Measurements from ENCODE around the gene MCTP1.
"Not testable (repeated sequence)": the region's sequence is repeated elsewhere in the genome, so short reads cannot be mapped to it uniquely, and the experiment has no call there.

MCTP1 gene

DNA sequence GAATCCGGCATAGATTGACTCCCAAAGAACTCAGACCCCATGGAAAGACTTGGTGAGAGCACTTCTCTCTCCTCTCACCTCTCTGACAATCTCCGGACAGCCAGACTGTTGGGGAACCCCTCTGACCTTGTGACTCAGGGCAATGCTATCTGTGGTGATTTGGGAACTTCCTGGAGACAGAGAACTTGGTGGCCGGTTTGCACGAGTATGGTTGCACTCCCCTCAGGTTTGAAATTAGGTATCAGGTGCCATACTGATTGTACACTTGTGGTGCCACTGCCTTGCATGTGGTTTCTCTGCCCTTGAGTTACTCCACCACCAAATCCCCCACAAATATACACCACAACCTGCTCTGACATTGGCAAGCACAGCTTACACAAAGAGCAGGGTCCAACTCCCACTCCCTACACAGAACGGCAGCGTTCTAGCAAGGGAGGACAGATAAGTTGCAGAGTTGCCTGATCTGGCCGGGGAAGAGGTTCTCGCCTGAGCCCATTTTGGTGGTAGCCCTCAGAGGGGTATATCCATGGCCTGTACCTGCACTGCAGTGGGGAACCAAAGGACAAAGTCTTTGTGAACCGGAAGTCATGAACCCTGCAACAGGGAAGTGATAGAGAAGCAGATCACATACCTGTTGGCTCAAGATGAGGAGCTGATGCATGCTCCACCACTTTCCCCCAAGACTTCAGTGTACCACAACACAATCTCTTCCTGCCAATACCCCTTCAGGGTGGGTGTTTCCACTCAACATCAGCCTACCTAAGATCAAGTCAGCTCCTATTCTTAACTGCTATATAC lies 255.1 kb downstream of the MCTP1 start:
- DNase-seq (ENCODE audit: low read depth): no peak

DNA sequence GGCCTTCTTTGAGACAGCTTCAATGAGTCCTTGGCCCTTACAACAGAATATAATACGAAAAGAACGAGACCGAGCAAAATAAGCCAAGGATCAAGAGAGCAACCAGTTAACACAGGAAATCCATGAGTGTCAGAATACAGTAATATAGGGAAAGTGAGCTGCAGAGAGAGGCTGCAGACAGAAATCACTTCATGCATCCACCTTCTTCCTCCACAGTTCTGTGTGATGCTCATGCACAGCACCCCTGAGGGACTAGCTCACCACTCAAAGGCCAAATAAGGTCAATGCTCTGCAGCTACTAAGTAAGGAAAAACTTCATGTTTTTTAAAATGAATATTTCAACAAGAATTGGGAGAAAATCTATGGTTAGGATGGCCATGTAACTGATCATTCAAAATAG lies 257.1 kb downstream of the MCTP1 start:
- no peak for DNase-seq (ENCODE audit: low read depth)

DNA sequence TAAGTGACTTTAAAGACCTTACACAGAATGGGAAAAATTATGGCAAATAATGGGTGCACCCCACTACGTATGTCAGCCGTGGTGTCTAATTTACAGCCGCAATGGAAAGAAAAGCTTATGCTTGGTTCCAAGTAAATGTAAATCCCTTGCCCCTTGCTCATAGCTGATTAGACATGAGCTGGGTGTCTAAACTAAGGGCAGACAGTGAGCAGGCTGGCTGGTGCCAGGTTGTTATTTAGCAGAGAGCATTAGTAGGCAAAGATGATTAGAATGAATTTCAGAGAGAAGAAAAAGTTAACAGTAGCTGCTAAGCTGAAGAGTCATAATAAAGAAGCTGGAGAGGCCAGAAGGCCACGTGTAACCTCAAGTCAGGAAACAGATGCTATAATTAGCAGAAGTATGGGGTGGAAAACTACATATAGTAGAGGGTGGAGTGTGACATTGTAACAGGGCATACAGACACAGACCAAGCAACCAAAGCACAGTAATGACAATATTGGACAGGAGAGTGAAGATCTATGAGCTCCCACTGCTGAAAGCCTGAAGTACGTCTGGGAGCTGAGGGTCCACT lies 257.7 kb downstream of the MCTP1 start:
- DNase-seq (ENCODE audit: low read depth): no peak

DNA sequence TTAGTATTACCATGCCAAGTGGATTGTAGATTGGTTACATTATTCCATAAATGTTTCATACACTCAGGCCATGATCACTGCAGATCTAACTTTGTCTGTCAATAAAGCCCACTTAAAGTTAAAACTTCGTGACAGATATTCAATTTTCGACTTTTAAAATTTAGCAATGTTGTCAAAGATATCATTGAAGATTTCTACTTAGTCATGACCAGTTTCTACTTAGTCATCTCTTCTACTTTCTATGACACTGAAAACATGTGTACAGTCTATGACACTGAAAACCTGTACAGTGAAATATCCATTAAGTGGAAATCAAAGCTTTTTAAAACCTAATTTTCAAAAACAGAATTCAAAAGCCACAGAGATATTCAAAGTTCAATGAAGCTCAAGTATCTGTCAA lies 258.2 kb downstream of the MCTP1 start:
- no peak for DNase-seq (ENCODE audit: low read depth)

DNA sequence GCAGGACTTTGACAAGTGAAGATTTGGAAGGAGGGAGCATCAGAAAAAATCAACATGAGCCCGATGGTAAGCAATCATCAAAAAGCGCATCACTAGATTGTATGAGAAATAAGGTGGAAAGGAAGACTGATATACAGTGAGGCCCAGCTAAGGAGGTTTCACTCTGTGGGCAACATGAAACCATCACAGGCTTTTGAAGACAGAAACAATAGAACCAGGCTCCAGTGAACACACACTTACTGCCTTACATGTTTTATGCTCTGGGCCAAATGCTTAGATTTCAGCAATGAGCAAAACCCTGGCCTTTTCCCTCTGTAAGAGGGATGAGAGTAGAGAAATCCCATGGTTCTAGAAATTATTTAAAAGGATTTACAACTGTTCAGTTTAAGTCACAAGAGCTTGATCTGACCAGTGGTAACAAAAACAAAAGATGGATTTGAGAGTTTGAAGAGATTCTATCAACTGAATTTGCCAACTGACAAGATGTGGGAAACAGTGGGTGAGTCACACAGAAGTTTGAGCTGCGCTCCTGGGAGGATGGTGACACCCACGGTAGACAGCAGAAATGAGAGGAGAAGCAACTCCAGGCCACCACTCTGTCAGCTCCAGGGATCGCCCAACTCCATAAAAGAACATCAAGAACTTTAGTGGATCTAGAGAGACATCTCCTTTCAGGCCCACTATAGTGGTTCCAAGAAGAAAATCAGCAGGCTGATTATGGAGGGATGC lies 261.8 kb downstream of the MCTP1 start:
- no peak for DNase-seq (ENCODE audit: low read depth)

DNA sequence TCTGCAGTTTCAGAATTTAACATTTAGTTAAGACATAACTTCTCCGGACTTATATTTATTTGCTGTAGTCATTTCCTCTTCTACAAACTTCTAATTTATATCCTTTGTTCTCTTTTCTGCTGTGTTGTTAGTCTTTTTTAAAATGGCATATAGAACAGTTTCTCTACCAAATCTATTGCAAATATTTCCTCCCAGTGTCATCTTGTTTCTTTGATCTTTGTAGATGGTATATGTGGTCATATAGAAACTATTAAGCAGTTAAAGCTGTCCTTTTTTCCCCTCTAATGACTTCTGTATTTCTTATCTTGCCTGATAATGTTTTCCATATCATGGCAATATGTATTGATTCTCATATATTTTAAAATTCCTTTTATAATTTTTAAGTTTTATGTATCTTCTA lies 264.5 kb downstream of the MCTP1 start:
- no peak for DNase-seq (ENCODE audit: low read depth)

DNA sequence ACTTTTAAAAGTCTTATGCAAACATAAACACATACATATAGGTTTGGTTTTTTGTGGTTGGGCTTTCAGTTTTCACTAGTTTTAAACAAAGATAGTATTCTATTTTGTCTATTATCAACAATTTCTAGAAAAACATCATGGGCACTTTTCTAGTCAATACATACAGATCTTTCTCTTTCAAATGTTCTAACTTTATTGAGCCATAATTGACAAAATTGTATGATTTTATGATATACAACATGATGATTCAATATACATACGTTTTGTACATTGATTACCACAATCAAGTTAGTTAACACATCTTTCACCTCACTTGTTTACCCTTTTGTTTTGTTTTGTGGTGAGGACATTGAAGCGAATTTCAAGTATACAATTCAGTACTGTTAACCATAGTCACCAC lies 265.9 kb downstream of the MCTP1 start:
- DNase-seq (ENCODE audit: low read depth): no peak

DNA sequence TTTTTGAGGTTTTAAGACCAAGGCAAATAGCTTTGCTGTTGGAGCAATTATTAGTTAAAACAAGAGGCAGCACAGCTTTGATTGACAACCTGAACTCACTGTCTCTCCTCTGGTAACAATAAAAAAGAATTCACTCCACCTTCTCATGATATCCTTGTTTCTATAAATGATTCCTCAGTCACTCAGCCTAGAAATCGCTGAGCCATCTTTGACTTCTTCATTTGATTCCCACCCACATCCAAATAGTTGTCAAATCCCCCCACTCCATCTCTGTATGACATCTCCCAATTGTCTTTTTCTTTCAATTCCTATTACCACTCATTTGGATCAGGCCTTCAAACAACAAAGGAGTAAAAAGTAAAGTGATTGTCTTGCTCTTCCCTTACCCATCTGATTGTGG lies 266.4 kb downstream of the MCTP1 start:
- no peak for DNase-seq (ENCODE audit: low read depth)

DNA sequence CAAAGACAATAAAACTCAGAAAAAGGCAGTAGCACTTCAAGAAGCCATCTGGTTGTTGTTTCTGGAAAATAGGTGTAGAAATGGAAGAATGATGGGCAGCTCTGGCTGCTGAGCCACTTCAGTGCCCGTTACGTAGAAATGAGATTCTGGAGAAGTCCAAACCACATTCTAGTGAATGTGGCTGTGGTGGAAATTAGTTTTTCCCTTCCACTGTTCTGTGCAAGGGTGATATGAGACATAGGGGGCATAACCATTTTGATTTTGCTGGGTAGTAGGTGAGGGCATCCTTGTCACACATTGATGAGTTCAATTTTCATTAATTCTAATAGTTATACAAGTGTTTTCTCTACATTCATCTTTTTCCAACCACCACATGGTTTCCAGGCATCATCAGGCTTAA lies 275.1 kb downstream of the MCTP1 start:
- no peak for DNase-seq (ENCODE audit: low read depth)

DNA sequence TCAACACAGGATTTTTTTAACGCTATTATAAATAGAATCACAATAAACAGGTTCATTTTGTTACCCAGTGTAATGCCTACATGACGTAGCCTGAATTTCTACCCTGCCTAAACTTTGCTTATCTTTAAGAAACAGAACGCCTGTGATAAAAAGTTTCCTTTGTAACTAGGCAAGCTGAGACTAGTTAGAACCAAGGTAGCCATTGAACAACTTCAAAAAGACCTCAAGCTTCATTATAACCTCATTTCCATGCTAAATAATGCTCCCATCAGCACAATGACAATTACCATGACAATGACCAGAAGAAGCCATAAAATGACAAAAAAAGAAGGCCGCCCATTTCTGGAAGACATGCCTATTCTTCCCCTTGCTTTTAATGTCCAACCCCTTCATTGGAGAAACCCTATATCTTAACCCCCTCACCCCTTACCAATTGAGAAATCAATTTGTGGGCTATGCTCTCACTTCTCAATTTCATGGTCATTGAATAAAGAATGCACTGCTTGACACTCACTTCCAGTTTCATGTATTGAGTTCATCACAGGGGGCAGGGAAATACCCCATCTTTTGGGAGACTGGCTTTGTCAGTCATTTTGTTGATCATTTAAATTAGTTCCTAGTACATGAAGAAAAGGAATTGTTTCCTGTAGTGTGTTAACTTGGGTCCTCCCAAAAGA lies 276.8 kb downstream of the MCTP1 start:
- no peak for DNase-seq (ENCODE audit: low read depth)

DNA sequence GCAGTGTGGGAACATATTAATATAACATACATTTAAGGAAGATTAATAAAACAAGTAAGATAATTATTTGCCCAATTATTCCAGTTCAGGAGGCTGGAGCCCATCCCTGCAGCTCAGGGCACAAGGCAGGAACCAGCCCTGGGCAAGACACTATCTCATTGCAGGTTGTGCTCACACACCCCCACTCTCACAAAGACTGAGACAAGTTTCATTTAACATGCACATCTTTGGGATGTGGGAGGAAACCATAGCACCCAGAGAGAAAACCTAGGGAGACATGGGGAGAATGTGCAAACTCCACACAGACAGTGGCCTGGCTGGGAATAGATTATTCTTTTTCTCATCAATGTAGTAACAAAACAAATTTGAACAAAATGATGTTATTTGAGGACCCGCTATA lies 279.1 kb downstream of the MCTP1 start:
- no peak for DNase-seq (ENCODE audit: low read depth)

DNA sequence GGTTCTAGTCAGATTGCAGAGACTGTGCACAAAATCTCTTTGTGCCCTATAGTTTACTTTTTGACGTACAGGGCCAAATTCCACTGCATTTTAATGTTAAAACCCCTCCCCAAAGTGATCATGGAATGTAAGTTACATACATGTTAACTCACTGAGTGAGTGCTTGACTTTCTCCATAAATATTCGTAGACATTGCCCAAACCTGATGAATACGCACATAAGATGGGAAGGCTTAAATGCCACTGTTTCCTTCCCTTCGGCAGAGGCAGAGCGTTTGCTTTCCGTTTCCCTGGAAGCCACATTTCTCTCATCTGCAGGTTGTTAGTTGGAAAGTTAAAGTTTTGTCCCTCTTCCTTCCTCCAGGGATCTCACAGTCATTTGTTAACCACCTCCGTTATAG lies 286.2 kb downstream of the MCTP1 start:
- DNase-seq (ENCODE audit: low read depth): no peak

DNA sequence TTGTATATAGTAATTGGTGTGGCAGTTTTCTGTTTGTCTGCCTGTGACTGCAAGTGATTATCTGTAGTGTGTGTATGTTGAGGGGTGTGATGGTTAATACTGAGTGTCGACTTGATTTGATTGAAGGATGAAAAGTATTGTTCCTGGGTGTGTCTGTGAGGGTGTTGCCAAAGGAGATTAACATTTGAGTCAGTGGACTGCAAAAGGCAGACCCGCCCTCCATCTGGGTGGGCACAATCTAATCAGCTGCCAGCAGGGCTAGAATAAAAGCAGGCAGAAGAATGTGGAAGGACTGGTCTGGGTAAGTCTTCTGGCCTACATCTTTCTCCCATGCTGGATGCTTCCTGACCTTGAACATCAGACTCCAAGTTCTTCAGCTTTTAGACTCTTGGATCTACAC lies 290.4 kb downstream of the MCTP1 start:
- DNase-seq (ENCODE audit: low read depth): not testable (repeated sequence)

DNA sequence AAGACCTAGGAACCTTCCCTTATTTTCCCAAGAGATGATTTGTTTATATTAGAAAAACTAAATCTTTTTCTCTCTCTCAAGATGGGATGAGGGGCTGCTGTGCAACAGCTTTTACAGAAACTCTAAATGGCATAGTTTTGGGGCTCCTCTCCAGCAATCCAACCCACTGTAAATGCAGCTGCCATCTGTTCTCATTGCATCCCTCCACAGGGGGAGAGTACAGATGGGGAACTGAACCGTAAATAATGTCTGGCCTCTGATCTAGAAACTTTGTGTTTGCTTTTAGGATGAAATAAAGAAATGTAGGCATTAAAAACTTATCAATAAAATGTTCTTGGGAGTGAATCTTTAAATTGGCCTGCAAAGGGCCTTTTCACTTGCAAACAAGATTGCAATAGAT lies 291.4 kb downstream of the MCTP1 start:
- no peak for DNase-seq (ENCODE audit: low read depth)

DNA sequence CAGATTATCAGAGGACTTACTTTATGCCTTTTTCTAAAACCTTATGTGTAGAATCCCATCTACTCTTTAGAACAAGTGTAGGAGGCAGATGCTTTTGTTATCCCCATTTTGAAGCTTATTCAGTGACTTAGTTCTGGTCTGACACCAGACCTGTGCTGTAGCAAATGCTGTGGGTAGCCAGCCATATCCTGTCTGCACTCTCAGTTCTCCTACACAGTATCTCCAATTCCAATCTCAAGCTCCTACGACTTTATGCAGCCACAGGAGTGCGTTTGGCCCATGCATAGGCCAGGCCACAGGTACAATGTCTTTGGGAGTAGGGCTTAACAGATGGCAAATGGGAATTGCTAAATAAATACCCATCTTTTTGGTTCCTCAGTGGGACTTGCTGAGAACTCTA lies 292.6 kb downstream of the MCTP1 start:
- no peak for DNase-seq (ENCODE audit: low read depth)

DNA sequence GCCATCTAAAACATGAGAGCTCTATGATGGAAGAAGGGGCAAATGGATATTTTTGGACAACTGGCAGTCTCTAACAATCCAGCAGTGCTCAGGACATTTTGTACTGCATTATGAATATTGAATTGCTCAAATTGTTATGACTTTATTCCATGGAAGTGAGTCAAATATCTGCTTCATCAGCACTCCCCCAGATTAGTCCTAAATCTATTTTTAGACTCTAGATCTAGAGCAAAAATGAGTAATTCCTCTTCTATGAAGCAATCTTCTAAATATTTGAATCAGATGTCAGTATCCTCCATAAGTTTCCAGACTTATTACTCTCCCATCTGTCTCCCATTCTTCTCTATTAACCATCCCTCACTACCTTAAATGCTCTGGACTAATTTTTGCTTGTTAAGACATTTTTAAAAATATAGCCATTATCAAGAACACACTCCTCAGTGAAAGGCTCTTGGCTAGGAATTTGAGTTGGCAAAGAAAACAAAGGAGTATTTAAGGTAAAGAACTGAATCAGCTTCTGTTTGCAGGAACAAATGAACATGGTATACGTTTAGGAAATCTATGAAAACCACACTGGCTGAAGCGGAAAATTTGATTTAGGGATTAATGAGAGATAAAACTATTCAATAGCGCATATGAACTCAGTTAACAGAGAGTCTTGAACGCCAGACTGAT lies 300.9 kb downstream of the MCTP1 start:
- peak; percentile 52 for DNase-seq (ENCODE audit: low read depth)

DNA sequence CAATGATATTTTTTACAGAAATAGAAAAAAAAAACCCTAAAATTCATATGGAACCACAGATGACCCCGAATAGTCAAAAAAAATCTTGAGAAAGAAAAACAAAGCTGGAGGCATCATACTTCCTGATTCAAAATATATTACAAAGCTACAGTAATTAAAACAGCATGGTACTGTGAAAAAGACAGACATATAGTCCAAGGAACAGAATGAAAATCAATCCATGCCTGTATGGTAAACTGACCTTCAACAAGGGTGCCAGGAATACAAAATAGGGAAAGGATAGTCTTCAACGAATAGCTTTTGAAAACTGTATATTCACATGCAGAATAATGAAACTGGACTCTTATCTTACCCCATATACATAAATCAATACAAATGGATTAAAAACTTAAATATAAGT lies 307.5 kb downstream of the MCTP1 start:
- DNase-seq (ENCODE audit: low read depth): no peak

DNA sequence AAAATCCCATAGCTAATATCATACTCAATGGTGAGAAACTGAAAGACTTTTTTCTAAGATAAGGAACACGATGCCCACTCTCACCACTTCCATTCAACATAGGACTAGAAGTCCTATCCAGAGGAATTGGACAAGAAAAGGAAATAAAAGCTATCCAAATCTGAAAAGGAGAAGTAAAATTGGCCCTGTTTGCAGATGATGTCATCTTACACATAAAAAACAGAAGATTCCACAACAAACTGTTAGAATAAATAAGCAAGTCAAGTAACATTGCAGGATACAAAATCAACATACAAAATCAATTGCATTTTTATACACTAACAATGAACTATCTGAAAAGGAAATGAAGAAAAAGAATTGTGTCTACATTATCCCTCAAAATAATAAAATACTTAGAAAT lies 308.0 kb downstream of the MCTP1 start:
- DNase-seq (ENCODE audit: low read depth): no peak

DNA sequence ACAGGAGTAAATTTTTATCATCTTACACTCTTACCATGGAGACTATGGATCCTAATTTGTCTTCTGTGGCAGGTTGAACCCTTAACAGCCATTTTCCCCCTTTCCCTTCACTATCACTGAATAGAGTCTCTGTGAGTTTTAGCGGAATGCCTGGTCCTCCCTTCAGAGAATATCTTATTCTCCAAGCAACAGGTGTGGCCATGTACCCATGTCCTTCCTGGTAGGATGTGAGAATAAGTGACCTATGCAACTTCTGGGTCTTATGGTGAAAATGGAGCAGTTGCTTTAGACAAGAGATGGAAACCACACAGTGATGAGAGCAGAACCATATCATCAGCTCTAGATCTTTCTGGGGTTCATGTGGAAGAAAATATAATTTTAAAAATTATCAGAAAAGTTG lies 312.6 kb downstream of the MCTP1 start:
- no peak for DNase-seq (ENCODE audit: low read depth)

DNA sequence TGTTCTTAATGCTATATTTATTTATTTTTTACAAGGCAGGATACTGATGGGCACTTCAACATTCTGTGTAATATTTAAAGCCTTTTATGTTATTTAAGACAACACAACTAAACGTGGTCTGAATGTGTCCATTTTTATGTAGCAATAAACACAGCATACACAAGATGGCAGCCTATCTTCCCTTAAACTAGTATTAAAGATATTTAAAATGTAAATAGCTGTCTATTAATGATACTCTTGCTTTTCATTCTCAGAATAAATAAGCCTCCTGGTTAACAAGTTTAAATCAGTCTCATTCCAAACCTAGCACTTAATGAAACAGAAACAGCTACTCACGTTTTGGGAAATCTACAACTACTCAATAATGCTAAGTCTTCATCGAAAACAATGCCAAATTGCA lies 315.7 kb downstream of the MCTP1 start:
- DNase-seq (ENCODE audit: low read depth): no peak

DNA sequence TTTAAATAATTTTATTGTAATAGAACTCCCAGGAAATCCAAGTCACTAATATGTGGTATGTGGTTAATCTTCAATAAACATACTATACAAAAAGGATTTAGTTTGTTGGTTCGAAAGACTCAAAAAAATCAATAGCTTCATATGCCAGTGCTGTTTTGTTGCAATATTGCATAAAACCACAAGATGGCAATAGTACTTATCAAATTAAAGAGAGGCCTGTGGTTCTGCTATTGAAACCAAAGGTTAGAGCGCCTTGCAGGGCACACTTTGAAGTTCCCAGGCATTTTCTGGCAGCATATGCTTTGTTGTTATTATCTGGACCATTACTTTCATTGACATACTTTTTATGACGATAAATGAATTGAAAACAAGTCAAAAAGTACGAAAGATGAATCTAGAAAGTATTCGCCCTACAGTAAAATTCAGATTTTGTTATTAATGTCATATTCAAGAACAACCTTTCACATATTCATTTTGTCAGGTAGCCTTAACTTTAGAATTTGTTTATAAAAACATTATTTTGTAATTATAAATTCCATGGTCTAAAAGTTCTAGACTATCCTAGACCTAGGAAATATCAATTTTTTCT lies 316.3 kb downstream of the MCTP1 start:
- peak; percentile 47 for DNase-seq (ENCODE audit: low read depth)

DNA sequence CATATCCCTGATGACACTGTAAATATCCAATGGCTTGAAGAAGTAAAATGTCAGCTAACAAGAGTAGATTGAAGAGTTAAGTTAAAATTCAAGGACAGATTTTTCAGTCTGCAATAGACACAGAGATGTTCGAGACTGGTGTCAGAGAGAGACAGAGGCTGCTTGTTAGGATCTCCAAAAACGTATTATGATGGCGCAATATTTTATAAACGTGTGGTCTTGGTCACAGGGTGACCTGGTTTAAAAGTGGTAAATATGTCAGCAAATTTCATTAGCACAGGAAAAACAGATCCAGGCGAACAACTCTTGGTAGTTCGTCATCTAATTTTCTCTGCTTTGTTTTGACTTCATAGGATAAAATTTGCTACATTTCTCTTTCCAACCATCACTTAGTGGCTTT lies 317.4 kb downstream of the MCTP1 start:
- no peak for DNase-seq (ENCODE audit: low read depth)
